H1 (cell line): Measurements from ENCODE around the gene NBPF4.

Source experiments
- BACH1 ChIP-seq: IDR thresholded peaks from 2 replicates; pipeline ENCODE4 v1.6.1; 2012; ENCODE audit warnings: low read length, improper control_type of control experiment
- POLR2A ChIP-seq, 2 experiments: IDR thresholded peaks; 1 replicate in 1 of 2; 2 replicates in 1 of 2; pipeline ENCODE4 v1.6.1; 2011; ENCODE audit warnings: low read depth in 2 of 2, low read length in 2 of 2, mild to moderate bottlenecking in 2 of 2; ENCODE audit errors: control extremely low read depth in 1 of 2
- SP1 ChIP-seq: IDR thresholded peaks from 2 replicates; pipeline ENCODE4 v1.6.1; 2011; ENCODE audit warnings: low read depth, low read length
- TF ChIP-seq, protein P1 (sequence below): IDR thresholded peaks from 2 replicates; pipeline ENCODE4 v1.6.1; 2011; ENCODE audit warnings: low read depth, mild to moderate bottlenecking, low read length; ENCODE audit not compliant: insufficient read depth

DNA sequence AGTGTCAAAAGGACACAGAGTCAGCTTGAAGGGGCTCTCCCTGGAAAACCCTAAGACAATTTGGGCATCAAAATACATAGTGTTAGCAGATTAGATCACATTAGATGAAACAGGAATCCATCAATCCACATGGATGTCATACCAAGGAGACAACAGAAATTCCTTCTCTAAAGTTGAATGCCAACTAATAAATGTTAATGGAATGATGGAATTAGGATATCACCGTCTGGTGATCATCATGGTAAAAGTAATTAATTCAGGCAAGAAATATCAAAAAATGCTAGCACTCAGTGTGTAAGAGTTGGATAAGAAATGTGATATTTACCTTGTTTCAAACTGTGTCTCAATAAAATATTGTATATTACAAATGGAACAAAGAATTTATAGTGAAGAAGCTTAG, 32.9 kb downstream of the NBPF4 start:
- TF ChIP-seq BACH1 (no peak), POLR2A (IDR thresholded peaks at IDR 0.05; ENCODE audit: control extremely low read depth in 1 of 2, low read depth in 2 of 2, low read length in 2 of 2) (no peak), SP1 (no peak)
- TF ChIP-seq, protein P1, sequence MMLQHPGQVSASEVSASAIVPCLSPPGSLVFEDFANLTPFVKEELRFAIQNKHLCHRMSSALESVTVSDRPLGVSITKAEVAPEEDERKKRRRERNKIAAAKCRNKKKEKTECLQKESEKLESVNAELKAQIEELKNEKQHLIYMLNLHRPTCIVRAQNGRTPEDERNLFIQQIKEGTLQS = no peak
